Neural cell (in vitro differentiated cells): ENCODE results near the gene FN3K. TPM values are rescaled to one million over a fixed set of nuclear protein-coding genes. Genes with fewer than 3 reads are reported as not detected.

ENCODE experiments used
- H2AFZ ChIP-seq: fragments of 200-600, 300-800 bp; sonication (generic), shearing (Covaris generic); 2 replicates; pipeline ENCODE4 v1.6.0; 2014; ENCODE audit warnings: low read depth, mild to moderate bottlenecking, antibody characterized with exemption, low read length, moderate library complexity
- H3F3A ChIP-seq: fragments of 200-600 bp; shearing (Covaris generic); 2 replicates; pipeline ENCODE4 v1.6.1; 2016; ENCODE audit warnings: mild to moderate bottlenecking, moderate library complexity, mixed read lengths, antibody characterized with exemption, low read length; ENCODE audit not compliant: insufficient read depth, poor library complexity, severe bottlenecking
- H3K27ac ChIP-seq: fragments of 200-600, 300-800 bp; sonication (generic), shearing (Covaris generic); 2 replicates; pipeline ENCODE4 v1.5.1; 2014; ENCODE audit warnings: mild to moderate bottlenecking, low read length, moderate library complexity
- H3K27me3 ChIP-seq: fragments of 300-800, 200-600 bp; sonication (generic), shearing (Covaris generic); 2 replicates; pipeline ENCODE4 v1.6.0; 2014; ENCODE audit warnings: mild to moderate bottlenecking, low read depth, low read length, moderate library complexity; ENCODE audit not compliant: insufficient read depth
- H3K36me3 ChIP-seq: fragments of 300-800, 200-600 bp; sonication (generic), shearing (Covaris generic); 2 replicates; pipeline ENCODE4 v1.5.1; 2014; ENCODE audit warnings: mild to moderate bottlenecking, antibody characterized with exemption, low read length, moderate library complexity; ENCODE audit not compliant: insufficient read depth
- H3K4me2 ChIP-seq: fragments of 300-800, 200-600 bp; sonication (generic), shearing (Covaris generic); 2 replicates; pipeline ENCODE4 v1.6.0; 2014; ENCODE audit warnings: mild to moderate bottlenecking, low read length
- H3K4me3 ChIP-seq: fragments of 300-800, 200-600 bp; sonication (generic), shearing (Covaris generic); 2 replicates; pipeline ENCODE4 v1.5.1; 2014; ENCODE audit warnings: mild to moderate bottlenecking, low read length, moderate library complexity
- H3K79me2 ChIP-seq: fragments of 200-600 bp; shearing (Covaris generic); replicated peaks from 2 replicates; pipeline ENCODE4 v1.6.0; 2014; ENCODE audit warnings: mild to moderate bottlenecking, low read length, moderate library complexity; ENCODE audit not compliant: insufficient read depth
- H3K9ac ChIP-seq: fragments of 300-800, 200-600 bp; sonication (generic), shearing (Covaris generic); 2 replicates; pipeline ENCODE4 v1.6.1; 2016; ENCODE audit warnings: mild to moderate bottlenecking, low read length, mixed read lengths
- H3K9me2 ChIP-seq: fragments of 200-600 bp; shearing (Covaris generic); 2 replicates; pipeline ENCODE4 v1.6.1; 2016; ENCODE audit warnings: mild to moderate bottlenecking, low read length, mixed read lengths; ENCODE audit not compliant: insufficient read depth
- H3K9me3 ChIP-seq: fragments of 200-600, 300-800 bp; sonication (generic), shearing (Covaris generic); 2 replicates; pipeline ENCODE4 v1.6.1; 2016; ENCODE audit warnings: mild to moderate bottlenecking, mixed run types, low read length, moderate library complexity, mixed read lengths
- H4K20me1 ChIP-seq: fragments of 200-600 bp; shearing (Covaris generic); 2 replicates; pipeline ENCODE4 v1.6.1; 2016; ENCODE audit warnings: mild to moderate bottlenecking, mixed run types; ENCODE audit not compliant: insufficient read depth
- EP300 ChIP-seq: fragments of 450-650 bp; conservative IDR thresholded peaks from 2 replicates; pipeline ENCODE4 v1.6.1; 2014; ENCODE audit warnings: antibody characterized with exemption, mild to moderate bottlenecking, moderate library complexity; ENCODE audit not compliant: poor library complexity, severe bottlenecking
- EZH2 ChIP-seq: fragments of 200-600, 300-800 bp; shearing (Covaris generic), sonication (generic); IDR thresholded peaks from 2 replicates; pipeline ENCODE4 v1.6.1; 2014; ENCODE audit warnings: antibody characterized with exemption, low read length, borderline replicate concordance, mild to moderate bottlenecking; ENCODE audit not compliant: insufficient read depth, poor library complexity, severe bottlenecking
- MXI1 ChIP-seq: fragments of 450-650 bp; conservative IDR thresholded peaks from 2 replicates; pipeline ENCODE4 v1.6.1; 2014; ENCODE audit warnings: antibody characterized with exemption, mild to moderate bottlenecking; ENCODE audit not compliant: poor library complexity, severe bottlenecking
- POLR2AphosphoS5 ChIP-seq: IDR thresholded peaks from 2 replicates; pipeline ENCODE4 v1.6.1; 2012
- RAD21 ChIP-seq: fragments of 450-650 bp; conservative IDR thresholded peaks from 2 replicates; pipeline ENCODE4 v1.6.1; 2014; ENCODE audit warnings: antibody characterized with exemption, mild to moderate bottlenecking, moderate library complexity
- SMC3 ChIP-seq: fragments of 450-650 bp; conservative IDR thresholded peaks from 2 replicates; pipeline ENCODE4 v1.6.1; 2014; ENCODE audit warnings: antibody characterized with exemption, mild to moderate bottlenecking, moderate library complexity; ENCODE audit not compliant: poor library complexity
- TAF1 ChIP-seq: IDR thresholded peaks from 2 replicates; pipeline ENCODE4 v1.6.1; 2012; ENCODE audit warnings: low read depth
- polyA plus RNA-seq: library from polyadenylated mRNA; depleted of rRNA; stranded (reverse); fragments of >200 nt; gene quantifications from 2 replicates; pipeline ENCODE4 v1.2.3, GENCODE V29; 2014
- TF ChIP-seq, protein P1 (sequence below): fragments of 450-650 bp; IDR thresholded peaks from 2 replicates; pipeline ENCODE4 v1.5.1; 2014; ENCODE audit warnings: antibody characterized with exemption, mild to moderate bottlenecking, moderate library complexity; ENCODE audit not compliant: poor library complexity, severe bottlenecking
- TF ChIP-seq, protein P2 (sequence below): IDR thresholded peaks from 2 replicates; pipeline ENCODE4 v1.6.1; 2012; ENCODE audit warnings: borderline replicate concordance

The FN3K gene
- polyA plus RNA-seq, 1 donor from 2014 or later: 6.0 TPM

DNA sequence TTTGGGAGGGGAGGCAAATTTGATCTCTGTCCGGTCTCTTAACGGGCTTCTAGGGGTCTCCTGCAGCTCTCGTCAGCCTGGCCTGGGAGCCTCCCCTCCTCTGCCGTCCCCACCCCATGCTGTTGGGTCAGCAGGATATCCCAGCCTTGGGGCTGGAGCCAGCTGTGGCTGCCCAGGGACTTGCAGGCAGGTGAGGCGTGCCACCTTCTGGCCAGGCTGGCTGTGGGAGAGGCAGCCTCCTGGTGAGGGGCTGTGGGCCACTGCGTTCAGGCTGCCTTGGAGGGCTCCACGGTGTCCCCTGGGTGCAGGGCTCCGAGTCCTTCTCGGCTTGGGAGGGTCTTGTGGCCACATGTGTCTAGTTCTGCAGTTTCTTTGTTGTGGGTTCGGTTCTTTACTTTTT lies 51.0 kb downstream of the FN3K start:
- Histone ChIP-seq H3K4me2 (no peak overlapping the region), H3K9me3 (no peaks in the 10 kb centered on the region), H3K36me3 (no peaks in the 10 kb centered on the region), H3K4me3 (no peak overlapping the region), H3K79me2 (no peaks in the 10 kb centered on the region), H4K20me1 (no peaks in the 10 kb centered on the region), H3K27me3 (no peaks in the 10 kb centered on the region), H3K27ac (no peak overlapping the region), H3K9me2 (no peaks in the 10 kb centered on the region), H3F3A (no peaks in the 10 kb centered on the region), H2AFZ (no peak overlapping the region), H3K9ac (no peak overlapping the region)
- TF ChIP-seq SMC3 (no peak), EP300 (no peak), EZH2 (no peak), RAD21 (no peak), TAF1 (no peak), MXI1 (no peak), POLR2AphosphoS5 (no peak)
- TF ChIP-seq, protein P1, sequence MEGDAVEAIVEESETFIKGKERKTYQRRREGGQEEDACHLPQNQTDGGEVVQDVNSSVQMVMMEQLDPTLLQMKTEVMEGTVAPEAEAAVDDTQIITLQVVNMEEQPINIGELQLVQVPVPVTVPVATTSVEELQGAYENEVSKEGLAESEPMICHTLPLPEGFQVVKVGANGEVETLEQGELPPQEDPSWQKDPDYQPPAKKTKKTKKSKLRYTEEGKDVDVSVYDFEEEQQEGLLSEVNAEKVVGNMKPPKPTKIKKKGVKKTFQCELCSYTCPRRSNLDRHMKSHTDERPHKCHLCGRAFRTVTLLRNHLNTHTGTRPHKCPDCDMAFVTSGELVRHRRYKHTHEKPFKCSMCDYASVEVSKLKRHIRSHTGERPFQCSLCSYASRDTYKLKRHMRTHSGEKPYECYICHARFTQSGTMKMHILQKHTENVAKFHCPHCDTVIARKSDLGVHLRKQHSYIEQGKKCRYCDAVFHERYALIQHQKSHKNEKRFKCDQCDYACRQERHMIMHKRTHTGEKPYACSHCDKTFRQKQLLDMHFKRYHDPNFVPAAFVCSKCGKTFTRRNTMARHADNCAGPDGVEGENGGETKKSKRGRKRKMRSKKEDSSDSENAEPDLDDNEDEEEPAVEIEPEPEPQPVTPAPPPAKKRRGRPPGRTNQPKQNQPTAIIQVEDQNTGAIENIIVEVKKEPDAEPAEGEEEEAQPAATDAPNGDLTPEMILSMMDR: no peak
- TF ChIP-seq, protein P2, sequence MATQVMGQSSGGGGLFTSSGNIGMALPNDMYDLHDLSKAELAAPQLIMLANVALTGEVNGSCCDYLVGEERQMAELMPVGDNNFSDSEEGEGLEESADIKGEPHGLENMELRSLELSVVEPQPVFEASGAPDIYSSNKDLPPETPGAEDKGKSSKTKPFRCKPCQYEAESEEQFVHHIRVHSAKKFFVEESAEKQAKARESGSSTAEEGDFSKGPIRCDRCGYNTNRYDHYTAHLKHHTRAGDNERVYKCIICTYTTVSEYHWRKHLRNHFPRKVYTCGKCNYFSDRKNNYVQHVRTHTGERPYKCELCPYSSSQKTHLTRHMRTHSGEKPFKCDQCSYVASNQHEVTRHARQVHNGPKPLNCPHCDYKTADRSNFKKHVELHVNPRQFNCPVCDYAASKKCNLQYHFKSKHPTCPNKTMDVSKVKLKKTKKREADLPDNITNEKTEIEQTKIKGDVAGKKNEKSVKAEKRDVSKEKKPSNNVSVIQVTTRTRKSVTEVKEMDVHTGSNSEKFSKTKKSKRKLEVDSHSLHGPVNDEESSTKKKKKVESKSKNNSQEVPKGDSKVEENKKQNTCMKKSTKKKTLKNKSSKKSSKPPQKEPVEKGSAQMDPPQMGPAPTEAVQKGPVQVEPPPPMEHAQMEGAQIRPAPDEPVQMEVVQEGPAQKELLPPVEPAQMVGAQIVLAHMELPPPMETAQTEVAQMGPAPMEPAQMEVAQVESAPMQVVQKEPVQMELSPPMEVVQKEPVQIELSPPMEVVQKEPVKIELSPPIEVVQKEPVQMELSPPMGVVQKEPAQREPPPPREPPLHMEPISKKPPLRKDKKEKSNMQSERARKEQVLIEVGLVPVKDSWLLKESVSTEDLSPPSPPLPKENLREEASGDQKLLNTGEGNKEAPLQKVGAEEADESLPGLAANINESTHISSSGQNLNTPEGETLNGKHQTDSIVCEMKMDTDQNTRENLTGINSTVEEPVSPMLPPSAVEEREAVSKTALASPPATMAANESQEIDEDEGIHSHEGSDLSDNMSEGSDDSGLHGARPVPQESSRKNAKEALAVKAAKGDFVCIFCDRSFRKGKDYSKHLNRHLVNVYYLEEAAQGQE: no peak

DNA sequence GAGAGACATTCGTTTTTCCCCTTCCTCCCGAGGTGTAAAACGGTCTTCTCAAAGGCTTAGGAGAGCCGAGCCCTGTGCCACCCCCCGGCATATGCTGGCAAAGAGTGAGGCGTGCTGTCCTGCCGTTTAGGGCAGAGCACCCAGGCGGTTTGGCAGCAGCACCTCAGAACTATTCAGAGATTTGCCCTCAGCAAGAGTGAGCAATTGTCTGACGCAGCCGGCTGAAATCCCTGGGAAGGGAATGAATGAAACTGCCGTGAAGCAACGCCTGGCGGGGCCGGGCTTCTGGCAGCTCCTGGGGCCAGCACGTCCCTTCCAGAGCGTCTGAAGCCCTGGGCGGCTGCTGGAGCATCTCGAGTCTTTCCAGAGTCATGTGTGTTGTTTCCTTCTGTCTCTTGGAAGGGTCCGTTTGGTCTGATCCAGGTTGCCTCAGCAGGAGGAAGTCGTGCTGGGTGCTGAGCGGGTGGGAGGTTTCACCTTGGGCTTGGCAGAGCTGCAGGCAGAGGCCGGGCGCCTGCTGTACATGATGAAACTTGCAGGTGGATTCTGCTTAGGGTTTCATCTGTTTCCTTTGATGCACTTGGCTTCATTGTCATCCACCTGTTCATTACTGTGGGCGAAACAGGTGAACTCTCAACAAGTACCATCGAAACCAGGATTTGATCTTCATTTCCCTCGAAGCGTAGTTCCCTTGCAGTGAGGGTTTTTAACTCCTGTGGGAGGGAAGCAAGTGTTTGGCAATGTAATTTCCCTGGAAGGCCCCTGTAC lies 51.9 kb downstream of the FN3K start:
- Histone ChIP-seq H3K79me2 (no peaks in the 10 kb centered on the region), H3K4me3 (no peak overlapping the region)

More for the DNA sequence above, 51.9 kb downstream of the FN3K start:
- Histone ChIP-seq H3K9me2 (no peaks in the 10 kb centered on the region), H3K27ac (no peak overlapping the region), H3K27me3 (no peaks in the 10 kb centered on the region), H3K4me2 (no peak overlapping the region), H2AFZ (no peak overlapping the region), H3K9me3 (no peaks in the 10 kb centered on the region), H3K9ac (no peak overlapping the region), H3F3A (no peaks in the 10 kb centered on the region), H4K20me1 (no peaks in the 10 kb centered on the region), H3K36me3 (no peaks in the 10 kb centered on the region)
- TF ChIP-seq TAF1 (no peak), POLR2AphosphoS5 (no peak), MXI1 (no peak), SMC3 (no peak), EP300 (no peak)
- TF ChIP-seq, protein P2: no peak
